Posterior vena cava (tissue), 2 donors: ENCODE measurements around the gene FLVCR1. TPM values are rescaled to one million over a fixed set of nuclear protein-coding genes. Genes with fewer than 3 reads are reported as not detected.
"Not testable (repeated sequence)": the region's sequence is repeated elsewhere in the genome, so short reads cannot be mapped to it uniquely, and the experiment has no call there.

Experiments used
- DNase-seq: peaks from one replicate; pipeline ENCODE4 v3.0.0-alpha.2; 2020; ENCODE audit warnings: low spot score
- intact Hi-C, 2 donors: fragments of 100-400 bp; cut with DNase I; formaldehyde crosslinking; loops; one replicate each; pipeline versions ENCODE4 v1.14.1 to v1.14.2; 2022 to 2023
- long read RNA-seq, 2 donors: library from polyadenylated mRNA; unstranded; transcript quantifications; one replicate each; pipeline ENCODE4 v2.0.0, GENCODE V29; 2020 to 2021
- total RNA-seq, 2 donors: library from RNA; stranded (reverse); fragmentation: NEBNext Ultra II Directional; extraction: Animal tissue kit (Norgen Biotek cat#: 25700); gene quantifications; one replicate each; pipeline ENCODE4 v1.2.1, GENCODE V29; 2021
- donor health status: DM: yes; HTN: yes; CAD: no.
- donor health status: DM: yes; HTN: yes; CAD: no.

Gene FLVCR1
- 1 to 10 TPM; 5.9 to 6.7 TPM for total RNA-seq
- long read RNA-seq, donor 1, full-length matches to known transcripts, result 2 of 4 reads
- long read RNA-seq, donor 1, partial matches to known transcripts, result 1 of 4 reads
- long read RNA-seq, donor 1, other reads (novel, unspliced or antisense), result 1 of 4 reads
- long read RNA-seq, donor 2, partial matches to known transcripts, result 0 of 2 reads
- long read RNA-seq, donor 2, other reads (novel, unspliced or antisense), result 2 of 2 reads

- DNase-seq, result peak; percentile 99
- intact Hi-C loops, result no loop called here
Observed at GRCh38 chr1:212857992-212858460, at the start of gene FLVCR1. Gene FLVCR1 (plus strand): TSS chr1:212858275. CDS start chr1:212858453, 178 bp downstream.

DNA sequence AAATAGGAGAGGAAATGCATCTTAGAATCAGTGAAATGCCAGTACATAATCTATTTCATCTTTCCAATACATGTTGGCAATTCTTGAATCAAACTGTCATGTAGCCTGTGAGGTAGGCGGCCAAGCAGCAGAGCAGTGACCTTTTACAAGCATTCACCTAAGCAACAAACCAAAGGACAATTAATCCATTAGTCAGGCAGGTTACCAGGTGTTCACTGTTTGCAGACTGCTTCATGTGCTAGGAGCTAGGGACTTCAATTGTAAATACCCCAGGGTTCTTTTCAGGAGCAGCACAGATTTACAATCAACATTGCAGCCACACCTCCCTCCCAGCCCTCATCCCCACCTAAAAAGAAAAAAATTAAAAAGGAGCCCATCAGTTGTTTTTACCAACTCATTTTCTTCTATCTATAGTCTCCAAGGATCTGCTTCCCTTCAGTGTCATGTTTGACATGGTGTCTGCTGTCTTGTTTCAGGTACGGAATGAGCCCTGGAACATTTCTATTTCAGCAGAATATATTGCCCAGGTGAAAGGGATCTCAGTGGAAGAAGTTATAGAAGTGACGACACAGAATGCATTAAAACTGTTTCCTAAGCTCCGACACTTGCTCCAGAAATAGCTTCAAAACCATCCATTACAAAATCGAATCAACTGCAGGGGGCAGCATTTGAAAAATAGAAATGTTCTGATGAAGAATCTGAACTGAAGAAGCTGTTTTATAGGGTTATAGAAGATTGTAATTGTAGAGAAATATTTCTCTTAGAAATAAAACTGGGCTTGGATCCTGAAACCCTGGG lies 43.3 kb upstream of the FLVCR1 start:
- no peak for DNase-seq
- intact Hi-C loops, result loop anchor here in 1 of 2 donors (10.0 kb wide), 1 partner anchor 180 kb away; no protein-coding TSS in a partner anchor

GRCh38 chr1:212816567-212817278 lies 41.4 kb upstream of the FLVCR1 start:
- intact Hi-C loops, result loop anchor here in 1 of 2 donors (10.0 kb wide), 1 partner anchor 178 kb away; no protein-coding TSS in a partner anchor
- DNase-seq, result no peak

DNA sequence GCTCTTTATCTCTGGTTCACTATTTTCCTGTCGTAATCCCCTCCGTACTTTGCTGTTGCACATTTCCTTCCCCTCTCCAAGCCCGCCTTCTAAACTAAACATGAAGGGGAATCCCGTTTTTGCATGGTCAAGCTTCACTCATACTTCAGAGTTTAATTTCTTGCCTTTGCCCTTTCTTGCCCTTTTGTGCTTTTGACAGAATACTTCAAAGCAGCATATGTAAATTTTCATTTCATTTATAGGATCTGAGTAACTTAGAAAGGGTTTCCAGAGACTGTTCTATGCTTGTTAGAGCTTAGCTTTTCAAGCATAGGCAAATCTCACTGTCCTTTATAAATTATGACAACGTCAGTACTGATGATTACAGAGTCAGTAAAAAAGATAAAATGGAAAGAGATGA lies 38.3 kb upstream of the FLVCR1 start:
- intact Hi-C loops, result loop anchor here (10.0 kb wide), 1 partner anchor 175 kb away; no protein-coding TSS in a partner anchor
- no peak for DNase-seq

- intact Hi-C loops, result loop anchor here in 1 of 2 donors (10.0 kb wide), 1 partner anchor 174 kb away; no protein-coding TSS in a partner anchor
- no peak for DNase-seq
Observed at GRCh38 chr1:212820969-212821368, 37.1 kb upstream of the FLVCR1 start.

DNA sequence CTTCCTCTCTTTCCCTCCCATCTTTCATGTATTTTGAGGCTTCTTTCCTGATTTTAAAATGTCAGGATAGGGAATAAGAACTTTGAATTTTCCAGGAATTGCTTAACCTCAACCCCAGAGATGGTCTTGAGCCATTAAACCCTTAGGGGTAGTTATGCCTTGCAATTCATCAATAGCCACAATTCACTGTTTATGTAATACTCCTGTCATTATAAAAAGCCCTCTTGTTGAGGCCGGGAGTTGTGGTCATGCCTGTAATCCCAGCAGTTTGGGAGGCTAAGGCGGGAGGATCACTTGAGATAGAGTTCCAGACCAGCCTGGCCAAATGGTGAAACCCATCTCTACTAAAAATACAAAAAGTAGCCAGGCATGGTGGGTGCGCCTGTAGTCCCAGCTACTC lies 35.1 kb upstream of the FLVCR1 start:
- intact Hi-C loops, result loop anchor here in 1 of 2 donors (10.0 kb wide), 1 partner anchor 172 kb away; no protein-coding TSS in a partner anchor
- no peak for DNase-seq

DNA sequence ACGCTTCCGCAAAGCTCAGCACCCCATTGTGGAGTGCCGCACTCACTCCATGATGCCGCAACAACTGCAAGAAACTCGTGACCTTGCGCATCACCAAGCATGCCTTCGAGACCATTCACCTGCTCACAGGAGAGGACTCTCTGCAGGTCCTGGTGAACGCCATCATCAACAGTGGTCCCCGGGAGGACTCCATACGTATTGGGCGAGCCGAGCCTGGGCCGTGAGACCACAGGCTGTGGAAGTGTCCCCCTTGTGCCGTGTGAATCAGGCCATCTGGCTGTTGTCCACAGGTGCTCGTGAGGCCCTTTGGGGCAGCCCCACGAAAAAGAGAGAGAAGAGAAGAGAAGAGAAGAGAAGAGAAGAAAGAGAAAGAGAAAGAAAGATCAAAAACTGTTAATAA lies 33.9 kb upstream of the FLVCR1 start:
- DNase-seq, result no peak
- intact Hi-C loops, result loop anchor here in 1 of 2 donors (10.0 kb wide), 1 partner anchor 171 kb away; no protein-coding TSS in a partner anchor

GRCh38 chr1:212825798-212826452 lies 32.1 kb upstream of the FLVCR1 start:
- DNase-seq, result no peak
- intact Hi-C loops, result loop anchor here in 1 of 2 donors (10.0 kb wide), 1 partner anchor 169 kb away; no protein-coding TSS in a partner anchor

GRCh38 chr1:212827171-212827776 lies 30.8 kb upstream of the FLVCR1 start:
- no peak for DNase-seq
- intact Hi-C loops, result loop anchor here in 1 of 2 donors (10.0 kb wide), 1 partner anchor 168 kb away; no protein-coding TSS in a partner anchor

- no peak for DNase-seq
- intact Hi-C loops, result loop anchor here in 1 of 2 donors (10.0 kb wide), 1 partner anchor 167 kb away; no protein-coding TSS in a partner anchor
Observed at GRCh38 chr1:212827831-212828278, 30.2 kb upstream of the FLVCR1 start.

DNA sequence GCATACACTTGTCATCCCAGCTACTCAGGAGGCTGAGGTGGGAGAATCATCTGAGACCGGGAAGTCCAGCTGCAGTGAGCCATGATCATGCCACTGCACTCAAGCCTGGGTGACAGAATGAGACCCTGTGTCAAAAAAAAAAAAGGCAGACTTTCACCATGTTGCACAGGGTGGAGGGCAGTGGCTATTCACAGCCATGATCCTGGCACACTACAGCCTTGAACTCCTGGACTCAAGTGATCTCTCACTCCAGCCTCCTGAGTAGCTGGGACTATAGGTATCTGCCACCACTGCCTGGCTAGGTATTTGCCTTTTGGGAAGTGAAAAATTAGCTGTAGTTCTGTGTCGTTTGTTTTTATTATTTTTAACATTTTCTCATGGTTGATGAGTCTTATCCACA lies 29.7 kb upstream of the FLVCR1 start:
- no peak for DNase-seq
- intact Hi-C loops, result loop anchor here in 1 of 2 donors (10.0 kb wide), 1 partner anchor 166 kb away; no protein-coding TSS in a partner anchor

GRCh38 chr1:212833211-212834207 lies 24.6 kb upstream of the FLVCR1 start:
- intact Hi-C loops, DNase-seq: not testable (repeated sequence)

DNA sequence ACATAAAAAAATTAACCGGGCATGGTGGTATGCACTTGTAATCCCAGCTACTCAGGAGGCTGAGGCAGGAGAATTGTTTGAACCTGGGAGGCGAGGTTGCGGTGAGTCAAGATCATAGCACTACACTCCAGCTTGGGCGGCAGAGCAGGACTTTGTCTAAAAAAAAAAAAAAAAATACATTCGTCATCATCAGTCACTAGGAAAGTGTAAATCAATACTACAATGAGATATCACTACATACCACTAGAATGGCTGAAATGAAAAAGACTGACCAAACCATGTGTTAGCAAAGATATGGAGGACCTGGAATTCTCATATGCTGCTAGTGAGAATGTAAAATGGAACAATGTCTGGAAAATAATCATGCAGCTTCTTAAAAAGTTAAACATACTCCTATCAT lies 19.9 kb upstream of the FLVCR1 start:
- intact Hi-C loops, result no loop called here
- no peak for DNase-seq

DNA sequence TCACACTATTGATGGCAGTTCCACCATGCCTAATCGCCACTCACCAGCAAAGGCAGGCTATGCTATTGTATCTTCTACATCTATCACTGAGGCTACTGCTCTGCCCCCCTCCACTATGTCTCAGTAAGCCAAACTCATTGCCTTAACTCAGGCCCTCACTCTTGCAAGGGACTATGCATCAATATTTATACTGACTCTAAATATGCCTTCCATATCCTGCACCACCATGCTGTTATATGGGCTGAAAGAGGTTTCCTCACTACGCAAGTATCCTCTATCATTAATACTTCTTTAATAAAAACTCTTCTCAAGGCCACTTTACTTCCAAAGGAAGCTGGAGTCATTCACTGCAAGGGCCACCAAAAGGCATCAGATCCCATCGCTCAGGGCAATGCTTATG lies 13.6 kb upstream of the FLVCR1 start:
- intact Hi-C loops, DNase-seq: not testable (repeated sequence)

DNA sequence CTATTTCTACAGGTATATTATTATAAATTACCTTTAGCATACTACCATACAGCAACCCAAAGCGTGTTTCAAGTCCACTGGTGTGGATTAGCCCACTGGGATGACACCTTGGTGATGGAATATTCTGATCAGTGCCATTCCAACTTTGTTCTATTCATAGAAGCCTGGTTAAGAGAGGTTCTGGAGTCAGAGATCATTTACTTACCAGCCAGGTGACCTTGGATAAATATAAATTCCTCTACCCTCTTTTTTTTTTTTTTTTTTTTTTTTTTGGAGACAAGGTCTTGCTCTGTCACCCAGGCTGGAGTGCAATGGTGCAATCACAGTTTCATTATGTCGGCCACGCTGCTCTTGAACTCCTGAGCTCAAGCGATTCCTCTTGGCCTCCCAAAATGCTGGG lies 10.5 kb upstream of the FLVCR1 start, which contains the start of gene SPATA45:
TSS of gene SPATA45 (minus strand) at position 101 of the 400 bp plus-strand sequence. CDS start 11,500 bp downstream, outside the sequence.
- intact Hi-C loops, result no loop called here
- no peak for DNase-seq

GRCh38 chr1:212852105-212852688 lies 5.9 kb upstream of the FLVCR1 start:
- DNase-seq, result no peak
- intact Hi-C loops, result no loop called here

DNA sequence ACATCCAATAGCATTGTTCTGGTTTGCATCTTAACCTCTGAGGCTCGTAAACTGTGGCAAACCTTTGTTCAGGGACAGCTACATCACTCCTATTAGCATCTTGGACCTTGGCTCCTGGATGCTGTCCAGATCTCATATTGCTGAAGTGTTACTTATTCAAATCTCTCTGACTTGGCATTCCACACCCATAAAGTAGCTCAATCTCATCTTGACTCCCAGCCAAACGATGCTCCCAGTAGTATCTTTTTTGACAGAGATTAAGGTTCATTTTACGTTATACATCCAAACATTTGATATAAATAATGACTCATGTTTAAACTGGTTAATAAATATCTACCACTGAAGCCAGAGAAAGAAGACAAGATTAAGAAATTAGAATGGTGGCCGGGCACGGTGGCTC lies 4.4 kb upstream of the FLVCR1 start:
- intact Hi-C loops, result no loop called here
- no peak for DNase-seq
